Adipose tissue (tissue), 3 donors: ENCODE results near the gene NUCB2. TPM values are rescaled to one million over a fixed set of nuclear protein-coding genes. Genes with fewer than 3 reads are reported as not detected.
"Not testable (repeated sequence)": the region's sequence is repeated elsewhere in the genome, so short reads cannot be mapped to it uniquely, and the experiment has no call there.

Source experiments
- H3K27ac ChIP-seq: one replicate; pipeline ENCODE4 v1.5.1; 2013; ENCODE audit warnings: low read depth, low read length
- WGBS, 3 donors: extraction: QIAGEN DNeasy Blood & Tissue Kit; methylation state at CpG; one replicate each; pipeline ENCODE4 v1.1.7; 2013; 5-methylcytosine and 5-hydroxymethylcytosine counted together
- polyA plus RNA-seq, 3 donors: library from polyadenylated mRNA; stranded (reverse); fragments of 200-250 nt; gene quantifications; one replicate each; pipeline ENCODE4 v1.2.3, GENCODE V29; 2013
- donor health status: healthy with polysubstance abuse.
- donor health status: Bipolar disorder and iron deficiency.
- donor health status: healthy.

NUCB2 gene
- polyA plus RNA-seq = 10 to 100 TPM; 34.7 to 88.2 (median 69.5) TPM

DNA sequence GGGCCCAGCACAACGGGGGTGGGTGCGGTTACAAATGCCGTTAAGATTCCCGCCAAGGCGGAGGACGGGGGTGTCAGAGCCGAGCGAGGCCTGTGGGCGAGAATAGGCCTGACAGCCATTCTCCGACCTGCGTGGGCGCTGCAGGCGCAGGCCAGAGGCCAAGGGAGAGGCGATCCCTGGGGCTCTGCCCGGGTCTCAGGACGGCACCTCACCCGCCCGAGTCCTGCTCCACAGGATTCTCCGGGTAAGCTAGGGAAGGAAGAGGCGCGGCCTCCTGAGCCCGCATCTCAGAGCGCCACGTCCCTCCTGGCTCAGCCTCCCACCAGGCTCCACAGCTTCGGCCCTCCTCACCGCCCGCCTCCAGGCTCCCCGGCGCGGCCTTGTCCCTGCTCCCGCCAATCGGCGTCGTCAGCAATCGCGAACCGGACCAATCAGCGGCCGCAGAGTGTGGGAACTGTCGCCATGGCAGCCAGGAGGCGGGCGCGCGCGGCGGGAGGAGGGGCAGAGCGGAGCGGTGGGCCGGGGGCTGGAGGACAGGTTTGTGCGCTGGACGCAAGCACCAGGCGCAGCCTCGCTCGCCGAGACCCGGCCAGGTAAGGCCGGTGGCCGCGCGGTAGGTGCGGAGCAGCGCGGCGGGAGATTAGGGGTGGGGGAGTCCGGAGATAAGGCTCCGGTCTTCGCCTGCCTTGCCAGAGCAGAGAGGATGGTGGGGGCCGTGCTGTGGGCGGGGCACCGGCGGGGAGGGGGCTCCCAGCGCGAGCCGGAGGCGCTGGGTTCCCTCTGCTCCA lies at the start of gene NUCB2:
Gene NUCB2, plus strand, starts transcription at position 504 of the 788 bp plus-strand sequence. CDS start 18,585 bp downstream, outside the sequence.
- 0 to 1% (median 0%) methylated on average over 62 to 75 of the region's 75 CpGs for WGBS, 3 donors
- H3K27ac ChIP-seq = no peak within 1 kb of the TSS

DNA sequence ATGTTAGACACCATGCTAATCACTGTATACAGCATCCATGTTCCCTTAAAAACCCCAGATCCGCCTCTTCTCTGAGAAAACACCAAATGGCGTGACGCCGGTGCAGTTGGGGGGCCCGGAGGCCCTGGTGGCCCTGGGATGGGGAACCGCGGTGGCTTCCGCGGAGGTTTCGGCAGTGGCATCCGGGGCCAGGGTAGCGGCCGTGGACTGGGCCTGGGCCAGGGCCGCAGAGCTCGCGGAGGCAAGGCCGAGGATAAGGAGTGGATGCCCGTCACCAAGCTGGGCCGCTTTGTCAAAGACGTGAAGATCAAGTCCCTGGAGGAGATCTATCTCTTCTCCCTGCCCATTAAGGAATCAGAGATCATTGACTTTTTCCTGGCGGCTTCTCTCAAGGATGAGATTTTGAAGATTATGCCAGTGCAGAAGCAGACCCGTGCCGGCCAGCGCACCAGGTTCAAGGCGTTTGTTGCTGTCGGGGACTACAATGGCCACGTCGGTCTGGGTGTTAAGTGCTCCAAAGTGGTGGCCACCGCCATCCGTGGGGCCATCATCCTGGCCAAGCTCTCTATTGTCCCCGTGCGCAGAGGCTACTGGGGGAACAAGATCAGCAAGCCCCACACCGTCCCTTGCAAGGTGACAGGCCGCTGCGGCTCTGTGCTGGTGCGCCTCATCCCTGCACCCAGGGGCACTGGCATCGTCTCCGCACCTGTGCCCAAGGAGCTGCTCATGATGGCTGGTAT lies 48.2 kb upstream of the NUCB2 start:
- H3K27ac ChIP-seq = not testable (repeated sequence)
- 93 to 96% (median 94%) methylated on average over 35 to 38 of the region's 38 CpGs for WGBS, 3 donors

DNA sequence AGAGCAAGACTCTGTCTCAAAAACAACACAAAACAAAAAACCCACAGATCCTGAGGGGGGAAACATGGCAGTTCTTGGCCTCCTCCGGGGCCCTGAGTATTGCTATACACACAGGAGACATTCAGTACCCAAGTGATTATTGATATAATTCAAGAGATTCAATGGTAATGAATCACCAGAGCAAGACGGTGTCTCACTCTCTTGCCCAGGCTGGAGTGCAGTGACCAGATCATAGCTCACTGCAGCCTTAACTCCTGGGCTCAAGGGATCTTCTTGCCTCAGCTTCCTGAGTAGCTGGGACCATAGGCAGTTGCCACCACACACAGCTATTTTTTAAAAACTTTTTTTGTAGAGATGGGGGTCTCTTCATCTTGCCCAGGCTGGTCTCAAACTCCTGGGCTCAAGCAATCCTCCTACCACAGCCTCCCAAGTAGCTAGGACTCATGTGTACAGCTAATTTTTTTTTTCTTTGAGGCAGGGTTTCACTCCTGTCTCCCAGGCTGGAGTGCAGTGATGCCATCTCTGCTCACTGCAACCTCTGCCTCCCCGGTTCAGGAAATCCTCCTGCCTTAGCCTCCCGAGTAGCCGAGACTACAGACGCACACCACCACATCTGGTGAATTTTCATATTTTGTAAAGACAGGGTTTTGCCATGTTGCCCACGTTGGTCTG lies 46.9 kb upstream of the NUCB2 start:
- no peak overlapping the region for H3K27ac ChIP-seq
- 68 to 74% (median 73%) methylated on average over 7 of the region's 7 CpGs for WGBS, 3 donors

DNA sequence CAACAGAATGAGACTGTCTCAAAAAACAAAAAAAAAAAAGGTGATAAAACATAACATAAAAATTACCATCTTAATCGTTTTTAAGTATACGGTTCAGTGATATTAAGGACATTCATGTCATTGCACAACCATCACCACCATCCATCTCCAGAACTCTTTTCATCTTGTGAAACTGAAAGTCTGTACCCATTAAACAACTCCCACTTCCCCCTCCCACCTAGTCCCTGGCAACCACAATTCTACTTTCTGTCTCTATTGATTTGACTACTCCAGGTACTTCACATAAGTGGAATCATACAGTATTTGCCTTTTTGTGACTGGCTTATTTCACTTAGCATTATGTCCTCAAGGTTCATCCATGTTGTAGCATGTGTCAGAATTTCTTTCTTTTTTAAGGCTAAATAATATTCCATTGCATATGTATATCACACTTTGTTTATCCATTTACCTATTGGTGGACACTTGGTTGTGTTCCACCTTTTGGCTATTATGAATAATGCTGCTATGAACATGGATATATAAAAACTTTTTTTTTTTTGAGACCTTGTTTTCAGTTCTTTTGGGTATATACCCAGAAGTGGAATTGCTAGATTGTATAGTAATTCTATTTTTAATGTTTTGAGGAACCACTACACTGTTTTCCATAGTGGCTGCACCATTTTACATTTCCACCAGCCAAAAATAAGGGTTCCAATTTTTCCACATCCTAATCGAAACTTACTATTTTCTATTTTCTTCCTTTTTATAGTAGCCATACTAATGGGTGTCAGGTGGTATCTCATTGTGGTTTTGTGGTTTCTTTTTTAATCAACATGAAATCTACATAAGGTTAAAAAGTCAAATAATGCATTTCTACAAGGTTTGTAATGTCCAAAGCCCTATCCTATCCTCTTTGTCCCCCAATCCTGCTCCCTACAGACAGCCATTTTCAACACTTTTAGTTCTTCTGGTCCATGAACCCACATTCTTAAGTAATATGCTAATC lies 45.4 kb upstream of the NUCB2 start:
- H3K27ac ChIP-seq = no peak overlapping the region
- WGBS, 3 donors = 56 to 70% (median 65%) methylated on average over 3 of the region's 3 CpGs

DNA sequence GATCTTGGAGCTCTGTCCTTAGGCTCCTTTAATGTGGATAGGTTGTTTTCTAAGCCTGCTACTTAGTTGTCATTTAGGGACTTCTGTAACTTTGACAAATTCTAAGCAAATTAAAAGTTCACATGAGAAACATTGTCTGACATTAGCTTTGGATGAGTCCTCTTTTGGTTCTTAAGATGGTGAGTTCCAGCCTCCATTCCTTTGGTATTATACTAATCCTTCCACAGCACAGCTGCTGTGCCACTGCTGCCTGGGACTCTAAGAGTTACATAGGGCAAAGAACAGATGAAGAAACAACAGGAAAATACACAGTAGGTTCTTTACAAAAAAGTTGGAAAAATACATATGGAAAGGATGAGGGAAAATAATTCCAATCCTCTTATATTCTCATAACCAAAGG lies 43.4 kb upstream of the NUCB2 start:
- H3K27ac ChIP-seq = no peak overlapping the region

DNA sequence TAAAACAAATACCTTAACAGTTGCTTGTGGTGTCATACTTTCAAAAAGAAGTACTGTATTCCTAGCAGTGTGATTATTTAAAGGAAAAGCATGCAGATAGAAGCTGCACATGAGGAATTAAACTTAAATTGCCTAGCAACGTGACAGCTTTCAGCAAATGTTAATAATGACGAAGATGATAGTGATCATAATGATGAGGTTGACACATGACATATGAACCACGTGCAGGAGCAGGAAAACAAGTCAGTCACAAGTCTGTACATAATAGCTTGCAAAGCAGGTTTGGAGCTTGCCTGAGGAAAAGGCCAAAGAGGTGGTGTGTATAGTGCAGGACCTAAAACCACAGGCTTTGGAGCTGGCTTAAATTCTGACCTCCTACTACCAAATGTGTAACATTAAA lies 38.2 kb upstream of the NUCB2 start:
- 55 to 68% (median 67%) methylated on average over 3 of the region's 3 CpGs for WGBS, 3 donors

DNA sequence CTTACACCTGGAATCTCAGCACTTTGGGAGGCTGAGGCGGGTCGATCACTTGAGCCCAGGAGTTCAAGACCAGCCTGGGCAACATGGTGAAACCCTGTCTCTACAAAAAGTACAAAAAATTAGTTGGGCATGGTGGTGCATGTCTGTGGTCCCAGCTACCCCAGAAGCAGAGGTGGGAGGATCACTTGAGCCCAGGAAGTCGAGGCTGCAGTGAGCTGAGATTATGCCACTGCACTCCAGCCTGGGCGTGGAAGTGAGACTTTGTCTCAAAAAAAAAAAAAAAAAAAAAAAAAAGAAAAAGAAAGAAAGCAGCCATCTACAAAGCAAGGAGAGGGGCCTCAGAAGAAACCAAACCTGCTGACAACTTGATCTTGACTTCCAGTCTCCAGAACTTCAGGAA lies 36.6 kb upstream of the NUCB2 start:
- not testable (repeated sequence) for H3K27ac ChIP-seq
- WGBS, 3 donors = 86 to 89% (median 87%) methylated on average over 4 of the region's 4 CpGs

More for the DNA sequence above, 38.2 kb upstream of the NUCB2 start:
- H3K27ac ChIP-seq = no peak overlapping the region

DNA sequence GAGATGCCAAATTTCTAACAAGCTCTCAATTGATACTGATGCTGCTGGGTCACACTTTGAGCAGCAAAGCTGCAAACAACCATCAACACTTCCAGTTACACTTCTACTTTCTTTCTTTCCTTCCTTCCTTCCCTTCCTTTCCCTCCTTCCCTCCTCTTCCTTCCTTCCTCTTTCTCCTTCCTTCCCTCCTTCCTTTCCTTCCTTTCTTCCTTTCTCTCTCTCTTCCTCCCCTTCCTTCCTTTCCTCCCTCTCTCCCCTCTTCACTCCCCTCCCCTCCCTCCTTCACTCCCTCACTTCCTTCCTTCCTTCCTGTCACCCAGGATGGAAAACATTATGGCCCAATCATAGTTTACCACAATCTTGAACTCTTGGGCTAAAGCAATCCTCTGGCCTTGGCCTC lies 35.8 kb upstream of the NUCB2 start:
- no peak overlapping the region for H3K27ac ChIP-seq

DNA sequence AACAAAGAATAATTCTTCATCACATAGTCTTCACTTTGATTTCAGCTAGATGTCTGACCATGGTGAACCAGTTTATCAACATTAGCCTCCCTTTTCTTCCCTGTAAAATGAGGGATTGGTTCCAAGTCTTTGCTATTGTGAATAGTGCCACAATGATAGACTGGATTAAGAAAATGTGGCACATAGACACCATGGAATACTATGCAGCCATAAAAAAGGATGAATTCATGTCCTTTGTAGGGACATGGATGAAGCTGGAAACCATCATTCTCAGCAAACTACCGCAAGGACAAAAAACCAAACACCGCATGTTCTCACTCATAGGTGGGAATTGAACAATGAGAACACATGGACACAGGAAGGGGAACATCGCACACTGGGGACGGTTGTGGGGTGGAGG lies 33.6 kb upstream of the NUCB2 start:
- WGBS, 3 donors = 87 to 95% (median 91%) methylated on average over 2 of the region's 4 CpGs
- not testable (repeated sequence) for H3K27ac ChIP-seq

DNA sequence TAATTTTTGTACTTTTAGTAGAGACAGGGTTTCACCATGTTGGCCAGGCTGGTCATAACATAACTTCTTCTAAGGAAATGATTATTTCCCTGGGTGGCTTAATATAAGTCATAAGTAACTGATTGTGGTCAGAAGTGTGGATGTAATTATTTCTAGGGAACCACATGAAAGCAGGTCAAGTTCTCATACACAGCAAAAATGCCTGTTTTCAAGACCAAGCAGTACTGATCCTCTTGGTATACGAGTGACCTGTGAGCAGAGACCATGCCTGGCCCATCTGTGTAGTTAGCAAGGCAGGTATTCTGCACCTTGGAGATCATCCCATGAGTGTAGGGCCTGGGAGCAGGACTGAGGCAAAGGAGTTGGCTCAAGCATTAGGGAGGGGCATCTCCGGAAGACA lies 32.5 kb upstream of the NUCB2 start:
- H3K27ac ChIP-seq = no peak overlapping the region
- 61 to 83% (median 66%) methylated on average over 2 of the region's 2 CpGs for whole genome bisulfite sequencing, 3 donors

DNA sequence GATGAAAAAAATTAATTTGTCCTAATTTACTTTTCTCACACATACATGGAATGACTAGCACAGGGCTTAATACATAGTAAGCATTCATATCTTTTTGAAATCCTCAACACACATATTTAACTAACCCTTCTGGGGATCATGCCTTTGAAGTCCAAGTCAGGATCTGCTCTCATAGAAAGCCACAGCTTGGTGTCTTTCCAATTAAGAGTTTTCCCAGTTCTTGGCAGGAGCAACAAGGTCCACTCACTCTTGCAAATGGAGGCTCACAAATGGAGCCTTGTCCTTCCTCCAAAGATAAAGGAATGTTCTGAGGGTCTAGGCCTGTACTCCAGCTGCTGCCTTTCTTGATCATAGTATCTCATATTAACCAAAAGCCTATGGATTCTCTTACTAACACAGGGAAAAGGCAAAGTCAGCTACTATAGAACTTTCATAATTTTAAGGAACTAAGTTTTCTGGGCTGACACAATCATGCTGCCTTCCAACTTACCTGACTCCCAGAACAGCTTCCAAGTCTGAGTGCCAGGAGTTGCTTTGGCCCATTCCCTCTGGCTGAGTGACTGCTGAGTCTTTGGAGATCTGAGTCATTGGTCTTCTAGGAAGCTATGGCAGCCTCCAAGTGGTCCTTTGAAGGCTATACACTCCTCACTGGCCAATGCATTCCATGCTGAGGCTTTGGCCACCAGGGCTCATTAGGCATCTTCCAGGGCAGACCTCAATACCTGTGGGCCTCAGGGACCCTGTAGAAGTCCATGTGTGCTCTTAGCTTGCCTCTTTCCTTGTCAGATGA lies 25.8 kb upstream of the NUCB2 start:
- H3K27ac ChIP-seq = no peak overlapping the region

DNA sequence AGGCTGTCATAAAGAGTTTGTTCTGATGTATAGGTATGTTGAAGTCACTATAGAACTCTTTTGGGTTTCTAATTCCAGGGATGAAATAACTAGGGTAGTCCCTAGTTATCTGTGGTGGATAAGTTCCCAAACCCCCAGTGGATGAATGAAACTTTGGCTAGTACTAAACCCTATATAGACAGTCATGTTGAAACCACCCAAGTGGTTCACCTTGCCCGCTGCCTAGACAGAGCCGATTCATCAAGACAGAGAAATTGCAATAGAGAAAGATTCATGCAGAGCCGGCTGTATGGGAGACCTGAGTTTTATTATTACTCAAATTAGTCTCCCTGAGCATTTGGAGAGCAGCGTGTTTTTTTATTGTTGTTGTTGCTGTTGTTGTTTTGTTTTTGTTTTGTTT lies 23.8 kb upstream of the NUCB2 start:
- no peak overlapping the region for H3K27ac ChIP-seq
- WGBS, 3 donors = 69 to 97% (median 84%) methylated on average over 4 of the region's 4 CpGs

DNA sequence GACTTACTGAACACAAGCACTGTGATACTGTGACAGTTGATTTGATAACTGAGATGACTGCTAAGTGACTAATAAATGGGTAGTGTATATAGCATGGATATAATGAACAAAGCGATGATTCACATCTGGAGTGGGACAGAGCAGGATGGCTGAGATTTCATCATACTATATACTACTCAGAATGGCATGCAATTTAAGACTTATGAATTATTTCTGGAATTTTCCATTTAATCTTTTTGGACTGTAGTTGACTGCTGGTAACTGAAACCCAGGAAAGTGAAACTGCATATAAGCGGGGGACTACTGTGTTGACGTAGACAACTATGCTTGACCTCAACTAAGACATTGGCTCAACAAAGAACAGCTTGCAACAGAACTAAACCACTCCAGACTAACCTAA lies 20.0 kb upstream of the NUCB2 start:
- WGBS, 3 donors = 65 to 80% (median 74%) methylated on average over 3 of the region's 3 CpGs

DNA sequence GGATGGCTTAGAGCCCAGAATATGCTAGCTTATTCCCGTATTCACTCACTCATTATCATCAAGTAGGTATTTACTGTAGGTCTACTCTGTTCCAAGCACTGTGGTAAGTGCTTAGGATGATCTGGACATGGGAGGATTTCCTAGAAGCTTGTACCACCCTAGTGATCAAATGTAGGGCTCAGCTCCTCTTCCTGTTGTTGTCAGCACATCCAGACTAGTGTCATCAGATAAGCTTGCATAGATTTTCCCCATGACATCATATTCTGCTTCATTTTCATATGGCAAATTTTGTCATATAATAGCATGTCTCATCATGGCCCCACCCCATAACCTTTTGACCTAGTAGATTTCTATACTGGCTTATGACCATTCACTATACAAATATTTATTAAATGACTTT lies 19.3 kb upstream of the NUCB2 start:
- WGBS, 3 donors = 40 to 76% (median 63%) methylated on average over 1 of the region's 1 CpG
- no peak overlapping the region for H3K27ac ChIP-seq

More for the DNA sequence above, 20.0 kb upstream of the NUCB2 start:
- H3K27ac ChIP-seq = no peak overlapping the region

DNA sequence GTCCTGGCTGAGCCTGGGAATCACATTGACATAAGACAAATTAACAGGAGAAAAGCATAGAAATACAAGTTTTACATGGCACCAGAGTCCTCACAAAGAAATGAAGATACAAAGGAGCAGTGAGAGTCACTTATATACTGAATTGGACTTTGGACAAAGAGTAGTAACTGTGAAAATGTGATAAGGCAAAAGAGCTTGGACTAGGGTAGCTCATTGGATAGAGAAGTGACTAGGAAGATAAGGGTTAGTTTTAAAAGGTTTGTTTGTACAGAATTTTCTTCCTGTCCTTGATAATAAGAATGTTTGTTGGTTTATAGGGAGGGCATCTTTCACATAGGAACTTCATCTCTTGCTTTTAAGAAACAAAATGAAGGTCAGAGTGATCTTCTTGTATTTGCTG lies 17.9 kb upstream of the NUCB2 start:
- no peak overlapping the region for H3K27ac ChIP-seq

DNA sequence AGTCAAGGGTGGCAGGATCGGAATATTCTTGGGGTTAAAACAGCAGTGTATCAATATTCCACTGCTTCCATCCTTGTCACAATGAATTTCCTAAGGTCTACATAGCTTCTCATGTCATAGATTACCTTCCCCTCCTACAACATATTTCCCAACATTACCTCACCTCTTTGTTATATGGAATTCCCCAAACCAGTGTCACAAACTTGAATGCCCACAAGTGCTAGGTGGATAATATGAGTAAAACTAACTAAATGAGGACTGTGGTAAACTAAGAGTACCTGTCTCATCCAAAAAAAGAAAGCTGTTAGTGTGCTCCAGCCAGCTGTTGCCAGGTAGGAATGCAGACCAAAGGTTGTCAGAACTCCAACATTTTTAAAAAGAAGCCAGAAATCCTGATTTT lies 17.0 kb upstream of the NUCB2 start:
- WGBS, 3 donors = 98 to 100% (median 100%) methylated on average over 1 of the region's 1 CpG

DNA sequence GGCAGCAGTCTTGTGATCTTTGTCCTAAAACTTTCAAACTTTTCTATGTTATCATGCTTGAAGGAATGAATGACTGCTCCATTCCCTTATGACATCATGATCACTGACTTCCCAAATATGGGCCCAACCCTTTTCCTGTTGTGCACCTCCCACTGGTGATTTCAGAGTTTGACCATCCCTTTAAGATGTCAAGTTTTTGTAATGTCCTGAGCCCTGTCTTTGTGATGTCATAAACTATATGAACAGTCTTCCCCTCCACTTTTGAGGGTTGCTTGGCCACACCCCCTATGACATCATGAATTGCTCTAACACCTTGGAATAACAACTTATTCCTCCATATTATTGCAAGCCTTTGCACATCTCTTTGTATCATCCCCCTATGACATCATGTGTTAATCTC lies 16.5 kb upstream of the NUCB2 start:
- H3K27ac ChIP-seq = no peak overlapping the region

More for the DNA sequence above, 17.0 kb upstream of the NUCB2 start:
- no peak overlapping the region for H3K27ac ChIP-seq

DNA sequence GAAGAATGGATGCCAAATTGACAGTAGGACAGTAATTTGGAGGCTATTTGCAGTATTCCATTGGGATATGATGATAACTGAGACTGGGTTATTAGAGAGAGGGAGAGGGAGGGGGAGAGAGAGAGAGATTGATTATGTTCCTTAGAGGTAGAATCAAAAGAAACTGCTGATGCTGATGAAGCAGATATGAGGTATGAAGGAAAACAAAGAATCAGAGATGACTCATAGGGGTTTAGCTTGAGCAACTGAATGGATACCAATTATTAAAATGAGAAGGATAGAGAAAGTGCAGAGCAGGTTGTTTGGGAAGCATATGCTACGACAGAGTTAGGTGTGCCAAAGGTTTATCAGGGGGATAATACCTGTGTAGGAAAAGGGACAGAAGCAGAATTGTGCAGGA lies 12.8 kb upstream of the NUCB2 start:
- H3K27ac ChIP-seq = no peak overlapping the region
- WGBS, 3 donors = 73 to 88% (median 77%) methylated on average over 1 of the region's 1 CpG
